SK-N-SH treated with all-trans-retinoic acid at 6 μM for 48 hours (cell line): Measurements from ENCODE around the gene PNMA8A.

Source experiments
- BACH2 ChIP-seq: fragments of 250-450 bp; sonication (Bioruptor Pico); IDR thresholded peaks from 2 replicates; pipeline ENCODE4 v1.9.0; 2021; ENCODE audit warnings: mild to moderate bottlenecking, borderline replicate concordance
- CREB5 ChIP-seq: fragments of 250-450 bp; sonication (Bioruptor Pico); IDR thresholded peaks from 2 replicates; pipeline ENCODE4 v1.5.1; 2020; ENCODE audit warnings: low read depth, mild to moderate bottlenecking, moderate library complexity
- GLIS3 ChIP-seq: fragments of 250-450 bp; sonication (Bioruptor Pico); IDR thresholded peaks from 2 replicates; pipeline ENCODE4 v1.5.0; 2020; ENCODE audit warnings: mild to moderate bottlenecking, moderate library complexity
- OSR1 ChIP-seq: fragments of 250-450 bp; sonication (Bioruptor Pico); IDR thresholded peaks from 2 replicates; pipeline ENCODE4 v1.8.0; 2022; ENCODE audit warnings: moderate library complexity, mild to moderate bottlenecking, inconsistent platforms
- POU6F1 ChIP-seq: fragments of 250-450 bp; sonication (Bioruptor Pico); IDR thresholded peaks from 2 replicates; pipeline ENCODE4 v1.8.0; 2021; ENCODE audit warnings: low read depth, mild to moderate bottlenecking, moderate library complexity, borderline replicate concordance
- RARB ChIP-seq: fragments of 250-450 bp; sonication (Bioruptor Pico); IDR thresholded peaks from 2 replicates; pipeline ENCODE4 v1.8.0; 2021; ENCODE audit warnings: mild to moderate bottlenecking, moderate library complexity
- TCF4 ChIP-seq: fragments of 250-450 bp; sonication (Bioruptor Pico); IDR thresholded peaks from 2 replicates; pipeline ENCODE4 v1.8.0; 2021; ENCODE audit warnings: mild to moderate bottlenecking, moderate library complexity, borderline replicate concordance
- TOX ChIP-seq: fragments of 250-450 bp; sonication (Bioruptor Pico); IDR thresholded peaks from 2 replicates; pipeline ENCODE4 v1.8.0; 2021; ENCODE audit warnings: mild to moderate bottlenecking, moderate library complexity, borderline replicate concordance
- ZC3H10 ChIP-seq: fragments of 250-450 bp; sonication (Bioruptor Pico); IDR thresholded peaks from 2 replicates; pipeline ENCODE4 v1.5.1; 2021; ENCODE audit warnings: mild to moderate bottlenecking, moderate library complexity
- ZFP30 ChIP-seq: fragments of 450-650 bp; formaldehyde crosslinking; IDR thresholded peaks from 2 replicates; pipeline ENCODE4 v1.5.0; 2022; ENCODE audit warnings: mild to moderate bottlenecking, moderate library complexity
- TF ChIP-seq, protein P1 (sequence below): fragments of 250-450 bp; sonication (Bioruptor Pico); IDR thresholded peaks from 2 replicates; pipeline ENCODE4 v1.8.0; 2020; ENCODE audit warnings: mild to moderate bottlenecking, moderate library complexity, borderline replicate concordance

GRCh38 chr19:46429999-46430398 is 41.4 kb downstream of the PNMA8A start:
- TF ChIP-seq, protein P1, sequence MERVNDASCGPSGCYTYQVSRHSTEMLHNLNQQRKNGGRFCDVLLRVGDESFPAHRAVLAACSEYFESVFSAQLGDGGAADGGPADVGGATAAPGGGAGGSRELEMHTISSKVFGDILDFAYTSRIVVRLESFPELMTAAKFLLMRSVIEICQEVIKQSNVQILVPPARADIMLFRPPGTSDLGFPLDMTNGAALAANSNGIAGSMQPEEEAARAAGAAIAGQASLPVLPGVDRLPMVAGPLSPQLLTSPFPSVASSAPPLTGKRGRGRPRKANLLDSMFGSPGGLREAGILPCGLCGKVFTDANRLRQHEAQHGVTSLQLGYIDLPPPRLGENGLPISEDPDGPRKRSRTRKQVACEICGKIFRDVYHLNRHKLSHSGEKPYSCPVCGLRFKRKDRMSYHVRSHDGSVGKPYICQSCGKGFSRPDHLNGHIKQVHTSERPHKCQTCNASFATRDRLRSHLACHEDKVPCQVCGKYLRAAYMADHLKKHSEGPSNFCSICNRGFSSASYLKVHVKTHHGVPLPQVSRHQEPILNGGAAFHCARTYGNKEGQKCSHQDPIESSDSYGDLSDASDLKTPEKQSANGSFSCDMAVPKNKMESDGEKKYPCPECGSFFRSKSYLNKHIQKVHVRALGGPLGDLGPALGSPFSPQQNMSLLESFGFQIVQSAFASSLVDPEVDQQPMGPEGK (CRISPR knock-in tag) = no peak
- no peak for TF ChIP-seq BACH2 (CRISPR knock-in tag)
- no peak for TF ChIP-seq POU6F1
- TF ChIP-seq RARB (CRISPR knock-in tag) = no peak
- no peak for TF ChIP-seq TOX (CRISPR knock-in tag)
- TF ChIP-seq ZFP30 = no peak
- TF ChIP-seq OSR1 (CRISPR knock-in tag) = no peak
- no peak for TF ChIP-seq ZC3H10 (CRISPR knock-in tag)
- no peak for TF ChIP-seq TCF4 (CRISPR knock-in tag)
- TF ChIP-seq CREB5 = no peak
- no peak for TF ChIP-seq GLIS3 (CRISPR knock-in tag)
